Suprapubic skin (tissue), 2 donors: ENCODE measurements around the gene LMX1A.

ENCODE experiments used
- EP300 ChIP-seq: sonication (generic); formaldehyde crosslinking; IDR thresholded peaks from one replicate; pipeline ENCODE4 v1.6.1; 2017; ENCODE audit warnings: antibody characterized with exemption
- POLR2A ChIP-seq, 2 donors: fragments of 450-650 bp; IDR thresholded peaks; one replicate each; pipeline ENCODE4 v1.6.1; 2017; ENCODE audit warnings: antibody characterized with exemption in 2 of 2, mild to moderate bottlenecking in 2 of 2, moderate library complexity in 2 of 2

- TF ChIP-seq POLR2A (IDR thresholded peaks at IDR 0.05) (no peak), EP300 (no peak)
Observed at GRCh38 chr1:165153182-165153581, 203.3 kb downstream of the LMX1A start.
